GM19193 (cell line): ENCODE results near the gene GABRG3.

Source experiments
- POLR2A ChIP-seq: IDR thresholded peaks from 4 replicates; pipeline ENCODE4 v1.6.1; 2011; ENCODE audit not compliant: insufficient read depth, insufficient read length; ENCODE audit errors: extremely low read depth

Gene GABRG3

DNA sequence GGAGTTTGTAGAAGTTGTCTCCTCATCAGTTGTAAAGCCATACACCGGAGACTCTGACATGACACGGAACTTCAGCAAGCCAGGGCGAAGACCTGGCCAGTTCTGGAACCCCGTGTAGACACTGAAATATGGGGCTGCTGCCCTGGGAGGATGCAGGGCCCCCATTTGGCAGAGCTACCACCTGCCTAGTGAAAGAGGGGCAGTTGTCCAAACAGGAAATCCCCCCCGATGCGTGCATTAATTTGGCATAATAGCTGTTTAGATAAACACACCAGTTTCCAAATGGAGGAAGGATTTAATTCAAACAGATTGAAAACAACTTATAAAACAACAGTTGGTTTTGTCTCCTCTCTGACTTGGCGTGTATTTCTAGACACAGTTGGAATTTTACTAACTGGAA is 357.2 kb downstream of the GABRG3 start:
- TF ChIP-seq POLR2A = no peak

DNA sequence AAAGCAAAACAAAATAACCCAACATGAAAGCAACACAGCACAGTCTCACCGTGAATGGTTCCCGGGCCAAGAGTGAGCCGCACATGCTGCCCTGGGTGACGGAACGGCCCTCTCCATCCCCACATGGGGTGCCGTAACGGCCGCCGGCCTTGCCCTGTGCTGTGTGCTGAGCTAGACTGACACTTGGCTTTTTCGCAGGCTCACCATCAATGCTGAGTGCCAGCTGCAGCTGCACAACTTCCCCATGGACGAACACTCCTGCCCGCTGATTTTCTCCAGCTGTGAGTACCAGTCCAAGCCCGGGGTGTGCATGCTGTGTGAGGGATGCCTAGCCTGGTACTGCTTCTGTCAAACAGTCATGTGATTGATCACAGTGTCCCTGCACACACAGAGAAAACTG is 357.6 kb downstream of the GABRG3 start:
- no peak for TF ChIP-seq POLR2A

DNA sequence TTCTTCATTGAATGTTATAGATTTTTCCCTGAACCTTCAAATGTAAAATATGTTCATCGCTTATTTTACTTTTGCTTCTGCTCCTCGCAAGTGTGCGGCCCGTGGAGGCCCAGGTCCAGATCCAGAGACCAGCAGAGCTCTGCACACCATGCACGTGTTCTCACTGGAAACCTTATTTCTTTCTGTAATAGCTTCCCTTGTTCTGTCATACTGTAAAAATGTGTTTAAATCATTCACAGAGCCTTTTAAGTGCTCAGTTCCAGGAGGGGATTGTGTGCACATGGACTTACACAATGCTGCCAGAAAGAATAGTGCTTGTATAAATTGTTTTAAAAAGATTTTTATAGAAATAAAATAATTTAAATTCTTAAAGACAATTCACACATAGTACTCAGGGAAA is 359.3 kb downstream of the GABRG3 start:
- TF ChIP-seq POLR2A = no peak

DNA sequence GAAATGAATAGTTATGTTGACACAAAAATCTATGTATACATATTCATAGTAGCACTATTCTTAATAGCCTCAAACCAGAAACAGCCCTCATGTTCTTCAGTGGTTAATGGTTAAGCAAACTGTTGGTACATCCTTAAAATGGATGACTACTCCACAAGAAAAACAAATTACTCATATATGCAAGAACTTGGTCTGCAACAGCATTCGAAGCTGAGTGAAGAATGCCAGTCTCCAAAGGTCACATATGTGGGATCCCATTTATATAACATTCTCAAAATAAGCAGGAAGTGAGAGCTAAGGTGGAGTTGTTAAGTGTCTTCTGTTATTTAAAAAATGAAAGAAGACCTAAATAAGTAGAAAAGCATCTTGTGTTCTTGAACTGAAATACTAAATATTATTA is 365.7 kb downstream of the GABRG3 start:
- no peak for TF ChIP-seq POLR2A

DNA sequence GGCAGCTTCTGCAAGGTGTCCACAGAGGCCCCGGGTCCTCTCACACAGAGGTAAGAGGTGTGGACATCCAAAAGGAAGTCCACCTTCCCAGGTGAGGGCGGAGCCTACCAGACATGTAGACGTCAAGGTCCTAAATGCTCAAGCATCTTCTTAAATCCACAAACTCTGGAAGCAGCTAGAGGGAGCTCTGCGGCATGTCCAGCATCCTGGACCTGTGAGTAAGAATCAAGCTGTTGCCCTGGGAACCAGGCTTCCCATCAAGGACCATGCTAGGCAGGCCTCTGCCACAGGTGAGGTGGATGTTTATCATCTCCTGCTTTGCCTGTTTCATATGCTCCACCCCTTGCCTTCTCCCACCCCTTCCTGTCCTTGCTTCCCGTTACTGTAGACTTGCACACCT is 368.2 kb downstream of the GABRG3 start:
- no peak for TF ChIP-seq POLR2A

DNA sequence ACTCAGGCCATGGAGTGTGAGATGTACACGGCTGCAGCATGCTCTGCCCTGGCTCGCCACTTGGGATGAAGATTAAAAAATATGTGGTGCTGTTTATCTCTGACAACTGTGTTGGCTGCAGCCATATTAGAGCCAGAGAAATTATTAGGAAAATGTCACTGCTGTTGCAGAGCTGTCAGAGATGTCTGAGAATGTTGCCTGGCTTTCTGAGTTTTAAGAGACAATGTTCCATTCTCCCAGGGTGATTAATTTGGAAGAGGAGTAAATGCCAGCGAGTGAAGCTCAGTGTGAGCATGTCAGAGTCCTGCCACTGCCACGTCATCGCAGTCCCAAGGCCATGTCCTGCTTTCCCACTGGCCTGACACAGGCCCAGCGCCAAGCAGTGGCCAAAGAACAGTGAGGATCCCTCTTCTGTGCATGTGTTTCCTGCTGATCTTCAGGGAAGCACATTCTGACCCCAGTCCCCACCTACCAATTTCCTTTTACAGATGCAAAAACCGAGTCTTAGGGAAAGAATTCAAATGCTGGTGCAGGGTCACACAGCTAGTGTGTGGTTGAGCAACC is 370.9 kb downstream of the GABRG3 start:
- TF ChIP-seq POLR2A = no peak

DNA sequence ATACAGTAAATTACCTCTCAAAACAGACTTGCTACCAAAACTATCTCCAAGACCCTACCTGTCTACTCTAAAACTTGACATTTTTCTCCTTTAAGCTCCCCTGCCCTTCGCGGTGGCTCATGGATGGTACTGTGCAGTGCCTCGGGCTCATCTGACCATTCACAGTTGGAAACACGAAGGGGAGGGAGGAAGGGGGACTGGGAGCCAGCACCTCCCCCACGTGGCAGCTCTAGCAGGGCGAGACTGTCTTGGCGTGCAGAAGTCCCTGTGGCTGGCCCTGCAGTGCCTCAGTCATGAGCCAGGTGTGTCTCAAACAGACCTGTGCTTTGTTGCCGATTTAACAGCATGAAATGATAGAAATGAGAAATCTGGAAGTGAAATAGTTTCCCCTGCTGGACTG is 372.0 kb downstream of the GABRG3 start:
- TF ChIP-seq POLR2A = no peak

DNA sequence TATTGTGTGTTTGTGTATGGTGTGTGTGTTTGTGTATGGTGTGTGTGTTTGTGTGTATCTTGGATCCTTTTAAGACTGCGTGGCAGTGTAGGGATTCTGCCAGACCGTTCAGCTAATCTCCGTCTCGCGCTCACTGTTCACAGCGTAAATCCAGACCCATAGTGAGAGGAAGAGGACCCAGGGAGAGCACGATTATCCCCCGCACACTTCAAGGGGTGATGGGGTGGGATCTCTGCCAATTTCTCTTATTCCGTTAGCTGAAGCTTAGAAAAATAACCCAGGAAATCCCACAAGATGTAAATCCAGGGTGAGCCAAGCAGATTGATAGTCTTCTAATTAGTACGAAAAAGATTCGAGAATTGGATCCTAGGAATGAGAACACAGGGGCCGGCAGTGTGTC is 381.2 kb downstream of the GABRG3 start:
- no peak for TF ChIP-seq POLR2A

DNA sequence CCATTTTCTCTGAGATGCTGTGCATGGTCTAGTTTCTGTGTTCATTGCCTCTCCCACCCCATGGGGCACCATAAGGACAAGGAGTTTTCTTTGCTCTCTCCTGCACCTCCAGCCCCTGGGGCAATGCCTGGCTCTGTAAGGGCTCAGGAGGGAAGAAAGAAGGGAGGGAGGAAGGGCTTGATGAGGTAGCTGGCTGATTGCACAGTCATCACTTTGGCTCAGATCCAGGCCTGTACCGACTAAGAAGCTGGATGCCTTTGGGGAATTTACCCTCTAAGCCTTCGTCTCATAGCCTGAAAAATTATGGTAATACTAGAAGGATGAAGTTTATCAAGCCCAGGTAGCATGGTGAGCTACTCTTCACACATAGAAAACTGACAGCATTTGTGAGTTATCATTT is 382.9 kb downstream of the GABRG3 start:
- TF ChIP-seq POLR2A = no peak

DNA sequence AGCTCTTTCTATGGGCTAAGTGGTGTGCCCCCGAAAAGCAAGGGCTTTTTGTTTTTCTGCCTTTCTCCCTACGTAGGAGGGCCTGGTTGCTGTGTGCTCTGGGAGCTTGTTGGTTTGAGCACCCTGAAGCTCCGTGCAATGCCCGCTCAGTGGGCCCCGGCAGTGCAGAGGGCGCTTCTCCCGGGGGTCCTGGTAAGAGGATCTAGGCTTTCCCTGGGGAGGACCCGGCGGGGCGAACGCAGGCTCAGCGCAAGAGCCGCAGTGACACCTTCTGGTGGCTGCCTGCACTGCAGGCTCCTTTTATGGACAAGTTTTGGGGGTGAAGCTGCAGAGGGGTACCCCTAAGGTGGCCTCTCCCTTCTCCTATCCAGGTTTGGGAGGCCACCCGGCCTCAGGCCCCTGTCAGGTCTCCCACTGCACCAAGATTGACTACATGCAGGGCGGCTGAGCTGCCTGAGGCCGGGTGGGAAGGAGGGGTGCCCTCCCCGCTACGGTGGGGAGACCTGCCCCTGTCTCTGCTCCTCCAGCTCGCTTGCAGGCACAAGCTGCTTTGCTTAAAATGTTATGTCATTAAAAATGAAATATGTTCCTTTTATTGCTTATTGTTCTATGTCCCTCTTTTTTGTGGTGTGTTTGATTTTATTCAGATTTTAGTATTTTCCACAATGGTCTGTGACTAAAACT is 387.9 kb downstream of the GABRG3 start:
- TF ChIP-seq POLR2A = no peak

DNA sequence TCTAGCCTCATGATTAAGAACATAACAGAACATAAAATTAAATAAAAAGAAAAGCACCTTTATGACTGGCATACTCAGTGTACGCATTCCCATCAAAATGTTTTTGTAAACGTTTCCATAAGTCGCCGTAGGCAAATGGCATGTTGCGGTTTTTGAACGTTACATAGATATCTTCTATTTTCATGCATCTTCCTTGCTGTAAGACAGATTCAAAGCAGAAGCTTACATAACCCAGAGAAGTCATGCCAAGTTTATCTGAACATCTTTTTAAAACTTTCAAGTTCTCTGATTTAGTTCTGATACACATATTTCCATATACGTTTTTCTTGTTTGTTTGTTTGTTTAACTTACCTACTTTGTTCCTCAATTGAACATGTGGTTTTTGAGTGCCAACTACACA is 388.6 kb downstream of the GABRG3 start:
- no peak for TF ChIP-seq POLR2A

DNA sequence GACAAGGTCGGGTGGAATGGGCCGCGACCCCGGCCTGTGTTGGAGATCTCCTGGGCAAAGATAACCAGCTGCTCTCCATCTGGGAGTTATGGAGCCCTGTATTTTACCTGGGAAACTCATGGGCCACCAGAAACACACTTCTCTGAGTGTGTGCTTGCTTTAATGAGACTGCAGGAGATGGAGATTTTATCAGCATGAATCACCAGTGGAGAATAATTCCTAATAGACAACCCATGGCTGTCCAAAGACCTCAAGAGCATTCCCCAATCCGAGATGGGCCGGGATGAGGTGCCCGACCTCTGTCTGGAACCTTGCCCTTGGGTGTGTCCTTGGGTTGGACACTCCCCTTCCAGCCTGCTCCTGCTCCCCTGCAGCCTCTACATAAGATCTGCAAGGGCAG is 389.3 kb downstream of the GABRG3 start:
- no peak for TF ChIP-seq POLR2A

DNA sequence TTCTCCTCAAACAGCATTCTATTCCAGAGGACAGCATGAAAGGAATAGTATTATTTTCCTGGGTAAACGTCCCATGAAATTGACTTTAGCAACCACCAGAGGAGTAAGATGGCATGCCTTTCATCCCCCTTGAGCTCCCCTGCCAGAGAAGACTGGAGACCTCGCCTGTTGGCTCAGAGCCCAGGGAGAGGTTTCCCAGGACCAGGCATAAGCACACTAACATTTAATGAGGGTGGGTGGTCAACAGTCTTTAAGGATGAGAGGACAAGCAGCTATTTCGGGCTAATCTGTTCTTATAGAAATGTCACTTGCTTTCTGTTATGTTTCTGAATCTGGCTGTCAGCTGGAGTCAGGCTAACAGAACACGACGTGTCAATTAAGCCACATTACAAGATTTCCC is 390.5 kb downstream of the GABRG3 start:
- TF ChIP-seq POLR2A = no peak

DNA sequence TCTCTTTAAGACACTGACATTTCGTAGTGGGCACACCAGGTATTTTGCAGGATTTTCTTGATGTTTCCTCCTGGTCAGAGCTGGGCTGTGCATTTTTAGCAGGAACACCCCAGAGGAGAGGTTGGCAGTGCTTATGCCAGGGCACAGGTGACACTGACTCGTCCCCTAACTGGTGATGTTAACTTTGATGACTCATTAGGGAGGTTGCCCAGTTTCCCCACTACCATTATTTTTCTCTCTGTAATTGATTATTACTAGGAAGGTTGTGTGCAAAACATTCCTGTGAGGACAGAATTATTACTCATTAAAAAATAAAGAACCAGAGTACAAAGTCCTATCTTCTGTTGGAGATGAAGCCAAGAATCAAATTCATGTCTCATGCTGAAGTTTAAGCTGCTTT is 394.5 kb downstream of the GABRG3 start:
- TF ChIP-seq POLR2A = no peak

DNA sequence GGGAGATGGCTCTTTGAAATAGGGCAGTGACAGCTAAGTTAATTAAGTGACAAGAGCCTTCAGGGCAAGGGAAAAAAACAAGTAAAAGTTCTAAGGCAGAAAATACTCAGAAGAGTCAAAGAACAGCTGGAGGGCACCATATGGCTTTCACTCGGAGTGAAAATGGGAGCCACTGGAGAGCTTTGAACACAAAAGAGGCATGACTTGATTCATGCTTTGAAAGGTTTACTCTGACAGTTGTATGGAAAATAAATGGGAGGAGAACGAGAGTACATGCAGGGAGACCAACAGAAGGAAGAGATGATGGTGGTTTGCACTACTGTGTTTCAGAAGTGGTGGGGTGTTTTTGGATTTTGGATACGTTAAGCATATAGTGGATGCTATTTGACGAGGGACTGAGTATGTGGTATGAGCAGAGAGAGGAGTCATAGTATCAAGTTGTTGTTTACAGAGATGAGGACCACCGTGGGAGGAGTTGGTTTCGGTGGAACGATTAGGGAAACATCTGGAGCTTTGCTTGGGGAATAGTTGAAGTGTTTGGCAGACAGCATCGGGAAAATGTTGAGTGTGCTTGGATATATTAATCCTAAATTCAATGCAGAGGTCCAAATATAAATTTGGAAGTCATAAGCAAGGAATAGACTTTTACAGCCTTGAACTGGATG is 411.5 kb downstream of the GABRG3 start:
- TF ChIP-seq POLR2A = no peak

DNA sequence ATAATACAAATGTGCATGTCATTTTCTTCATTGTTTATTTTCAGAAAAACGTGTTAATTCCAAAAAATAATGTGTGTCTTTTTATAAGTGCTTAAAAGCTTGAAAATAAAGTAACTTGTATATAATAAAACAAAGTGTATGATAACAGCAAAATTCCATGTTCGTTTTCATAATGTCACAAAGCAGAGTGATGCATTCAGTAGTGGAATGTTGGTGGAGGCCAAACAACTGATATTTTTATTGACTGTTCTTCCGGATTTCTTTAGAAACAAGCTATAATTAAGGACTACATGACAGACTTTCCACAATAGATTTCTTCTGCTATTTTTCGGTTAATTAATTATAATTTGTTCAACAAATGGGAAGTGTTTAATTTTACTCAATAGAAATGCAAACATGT is 412.7 kb downstream of the GABRG3 start:
- no peak for TF ChIP-seq POLR2A
